Measurements from ENCODE around the gene FSTL3.

DNA sequence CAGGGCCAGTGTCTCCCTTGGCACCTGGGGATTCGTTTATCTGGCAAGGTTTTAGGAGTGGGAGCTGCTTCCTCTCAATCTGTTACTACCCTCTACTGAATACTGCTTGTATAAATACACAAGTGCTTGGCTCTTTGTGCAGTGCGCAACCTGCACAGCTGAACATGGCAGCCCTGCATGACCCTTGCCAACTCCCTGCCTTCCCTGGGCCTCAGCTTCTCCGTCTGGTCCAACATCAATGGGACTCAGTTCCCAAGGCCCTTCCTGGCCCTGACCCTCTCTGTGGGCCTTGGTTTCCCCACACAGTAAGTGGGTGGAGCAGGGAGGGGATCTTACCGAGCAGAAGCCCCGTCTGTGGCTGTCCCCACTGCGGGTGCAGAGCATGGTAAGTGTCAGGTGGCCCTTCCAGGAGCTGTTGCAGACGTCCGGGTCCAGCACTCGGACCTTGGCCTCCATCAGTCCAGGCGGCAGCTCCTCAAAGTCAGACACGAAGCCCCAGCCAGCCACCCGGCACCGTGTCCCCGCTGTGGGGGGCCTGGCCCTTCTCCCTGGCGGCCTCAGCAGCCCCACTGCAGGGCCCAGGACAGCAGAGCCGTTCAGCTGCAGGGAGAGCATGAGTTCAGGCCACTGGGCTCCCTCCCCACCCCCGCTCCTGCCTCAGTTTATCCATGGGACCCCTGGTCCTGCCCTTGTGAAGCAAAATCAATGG is 10.6 kb downstream of the FSTL3 start:
- TF ChIP-seq CTCF (IDR thresholded peaks at IDR 0.05 in 2 of 3, conservative IDR thresholded peaks at IDR 0.05 in 1 of 3; ENCODE audit: control insufficient read depth in 2 of 3, extremely low read depth in 1 of 3, insufficient read depth in 1 of 3, low read depth in 3 of 3, low read length in 3 of 3): no peak
- no peak for TF ChIP-seq CBFB (IDR thresholded peaks at IDR 0.05; ENCODE audit: low read depth)
- TF ChIP-seq HDAC2 (IDR thresholded peaks at IDR 0.05): no peak
- TF ChIP-seq YBX1 (IDR thresholded peaks at IDR 0.05): no peak

Measured in GM12878 (cell line).